ENCODE data around the gene FOXP2. TPM values are rescaled to one million over a fixed set of nuclear protein-coding genes. Genes with fewer than 3 reads are reported as not detected.

Gene FOXP2
- polyA plus RNA-seq, 1 donor: 7.4 TPM

- no peak for DNase-seq
Measured at GRCh38 chr7:114723308-114723707, 308.7 kb downstream of the FOXP2 start.

DNA sequence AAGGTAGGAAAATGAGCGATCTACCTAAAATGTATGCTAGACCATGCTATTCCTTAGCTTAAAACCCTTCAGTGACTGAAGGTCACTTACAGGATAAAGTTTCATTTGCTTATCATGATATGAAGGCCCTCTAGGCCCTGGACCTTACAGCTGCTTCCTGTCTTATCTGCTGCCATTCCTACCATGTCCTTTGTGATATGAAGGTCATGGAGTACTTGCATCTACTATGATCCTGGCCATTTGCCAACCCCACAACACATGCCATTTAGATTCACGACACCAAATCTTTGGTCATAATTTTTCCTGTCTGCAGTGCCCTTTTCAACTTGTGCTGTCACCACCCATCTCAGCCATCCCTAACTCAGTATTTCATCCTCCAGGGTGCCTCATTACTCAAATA lies 325.5 kb downstream of the FOXP2 start:
- no peak for DNase-seq

- no peak for DNase-seq
Measured at GRCh38 chr7:114740941-114741340, 326.3 kb downstream of the FOXP2 start.

DNA sequence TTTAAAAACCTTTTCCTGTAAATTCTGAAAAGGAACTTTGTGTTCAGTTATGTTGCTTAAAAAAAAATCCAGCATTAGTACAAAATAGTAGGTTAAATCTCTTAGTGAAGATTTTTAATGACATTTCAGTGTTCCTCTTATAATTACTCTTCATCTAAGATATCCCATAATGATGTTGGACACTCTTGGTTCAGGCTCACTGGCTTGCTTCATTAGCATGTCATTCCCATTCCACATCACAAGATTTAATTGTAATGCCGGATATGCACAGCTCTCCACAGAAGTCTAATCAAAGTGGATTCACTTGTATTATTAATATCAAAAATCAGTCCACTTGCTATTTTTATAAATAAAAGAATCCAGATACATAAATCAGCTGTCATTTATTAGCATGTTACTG lies 327.3 kb downstream of the FOXP2 start:
- DNase-seq: no peak

Data from left kidney (tissue), 2 donors.